Liver (tissue), 9 donors: ENCODE results near the gene ADAM30. TPM values are rescaled to one million over a fixed set of nuclear protein-coding genes. Genes with fewer than 3 reads are reported as not detected.

ENCODE experiments used
- DNase-seq: peaks from one replicate; pipeline ENCODE4 v3.0.0-alpha.2; 2017; ENCODE audit warnings: low spot score
- H3K27ac ChIP-seq, 2 donors: one replicate each; pipeline ENCODE4 v1.7.0; 2013; ENCODE audit warnings: inconsistent platforms in 2 of 2, low read length in 2 of 2, control low read depth in 1 of 2, low read depth in 1 of 2, mild to moderate bottlenecking in 1 of 2
- H3K27me3 ChIP-seq, 4 donors: one replicate each; pipeline versions ENCODE4 v1.6.1 to v1.7.0; 2013; ENCODE audit warnings: low read length in 3 of 4, inconsistent platforms in 1 of 4, mild to moderate bottlenecking in 1 of 4, moderate library complexity in 1 of 4; ENCODE audit not compliant: control insufficient read depth in 4 of 4, insufficient read depth in 4 of 4
- H3K36me3 ChIP-seq, 4 donors: one replicate each; pipeline versions ENCODE4 v1.6.1 to v1.7.0; 2013; ENCODE audit warnings: low read length in 3 of 4, mild to moderate bottlenecking in 3 of 4, low read depth in 1 of 4, moderate library complexity in 1 of 4; ENCODE audit not compliant: control insufficient read depth in 4 of 4, insufficient read depth in 3 of 4
- H3K4me1 ChIP-seq, 4 donors: one replicate each; pipeline versions ENCODE4 v1.6.1 to v1.7.0; 2013; ENCODE audit warnings: low read length in 3 of 4, mild to moderate bottlenecking in 3 of 4, moderate library complexity in 1 of 4; ENCODE audit not compliant: control insufficient read depth in 4 of 4, insufficient read depth in 4 of 4
- H3K4me3 ChIP-seq, 3 donors: one replicate each; pipeline versions ENCODE4 v1.6.1 to v1.7.0; 2013; ENCODE audit warnings: low read length in 3 of 3, control low read depth in 1 of 3, low read depth in 1 of 3, mild to moderate bottlenecking in 1 of 3
- H3K9ac ChIP-seq, 2 donors: one replicate each; pipeline ENCODE4 v1.7.0; 2013; ENCODE audit warnings: low read length in 2 of 2, mild to moderate bottlenecking in 2 of 2, moderate library complexity in 2 of 2, control low read depth in 1 of 2, low read depth in 1 of 2
- H3K9me3 ChIP-seq, 4 donors: one replicate each; pipeline versions ENCODE4 v1.6.1 to v1.7.0; 2013; ENCODE audit warnings: low read length in 3 of 4; ENCODE audit not compliant: control insufficient read depth in 4 of 4
- CTCF ChIP-seq: fragments of 150-350 bp; IDR thresholded peaks from 2 replicates; pipeline ENCODE4 v1.5.1; 2017; ENCODE audit warnings: improper control_type of control experiment, low read depth, low read length; ENCODE audit not compliant: missing input control
- FOXA1 ChIP-seq: IDR thresholded peaks from 2 replicates; pipeline ENCODE4 v1.6.1; 2016; ENCODE audit warnings: antibody characterized with exemption
- FOXA2 ChIP-seq: IDR thresholded peaks from 2 replicates; pipeline ENCODE4 v1.6.1; 2016; ENCODE audit warnings: antibody characterized with exemption
- GABPA ChIP-seq, 2 donors: IDR thresholded peaks in 1 of 2; conservative IDR thresholded peaks in 1 of 2; 2 replicates each; pipeline ENCODE4 v1.6.1; 2016; ENCODE audit warnings: antibody characterized with exemption in 2 of 2, mild to moderate bottlenecking in 1 of 2, moderate library complexity in 1 of 2
- HNF4G ChIP-seq: IDR thresholded peaks from 2 replicates; pipeline ENCODE4 v1.6.1; 2016; ENCODE audit warnings: antibody characterized with exemption
- JUND ChIP-seq, 2 donors: IDR thresholded peaks; 2 replicates each; pipeline ENCODE4 v1.6.1; 2016; ENCODE audit warnings: antibody characterized with exemption in 2 of 2
- MAX ChIP-seq: IDR thresholded peaks from 2 replicates; pipeline ENCODE4 v1.6.1; 2016; ENCODE audit warnings: antibody characterized with exemption
- NR2F2 ChIP-seq: IDR thresholded peaks from 2 replicates; pipeline ENCODE4 v1.6.1; 2016; ENCODE audit warnings: antibody characterized with exemption
- REST ChIP-seq: IDR thresholded peaks from 2 replicates; pipeline ENCODE4 v1.6.1; 2016; ENCODE audit warnings: antibody characterized with exemption, mild to moderate bottlenecking
- SP1 ChIP-seq: IDR thresholded peaks from 2 replicates; pipeline ENCODE4 v1.6.1; 2018; ENCODE audit warnings: antibody characterized with exemption, mild to moderate bottlenecking
- TAF1 ChIP-seq: conservative IDR thresholded peaks from 2 replicates; pipeline ENCODE4 v1.6.1; 2016; ENCODE audit warnings: antibody characterized with exemption, mild to moderate bottlenecking
- YY1 ChIP-seq: IDR thresholded peaks from 2 replicates; pipeline ENCODE4 v1.6.1; 2016; ENCODE audit warnings: antibody characterized with exemption, mild to moderate bottlenecking
- polyA plus RNA-seq, 2 donors: library from polyadenylated mRNA; stranded (reverse) in 1 of 2; unstranded in 1 of 2; fragments of 200-250 nt in 1 of 2; fragments of >200 nt in 1 of 2; fragmentation: Nextera tagmentation in 1 of 2; extraction: Ambion mirVana in 1 of 2; gene quantifications; one replicate each; pipeline versions ENCODE4 v1.2.1 to v1.2.3, GENCODE V29; 2013 to 2015
- total RNA-seq, 2 donors: library from RNA; depleted of rRNA; stranded (reverse); fragments of >200 nt; gene quantifications; one replicate each; pipeline ENCODE4 v1.2.3, GENCODE V29; 2014
- TF ChIP-seq, protein P1 (sequence below): IDR thresholded peaks from 2 replicates; pipeline ENCODE4 v1.6.1; 2016; ENCODE audit warnings: antibody characterized with exemption
- donor health status: healthy.
- donor health status: healthy.
- donor health status: healthy.
- donor health status: healthy.
- donor health status: healthy.

The ADAM30 gene
- total and polyA plus RNA-seq, 4 donors = not detected

- Histone ChIP-seq H3K9ac (no peak overlapping the region), H3K4me1 (peaks cover 0 to 9% (median 6%) of the 10 kb centered on the region in 4 donors), H3K27me3 (no peaks in the 10 kb centered on the region), H3K4me3 (no peak overlapping the region), H3K9me3 (no peaks in the 10 kb centered on the region), H3K36me3 (no peaks in the 10 kb centered on the region), H3K27ac (no peak overlapping the region)
- DNase-seq = no peak
- TF ChIP-seq JUND (IDR thresholded peaks at IDR 0.05) = no peak
- TF ChIP-seq FOXA2 = no peak
- TF ChIP-seq, protein P1, sequence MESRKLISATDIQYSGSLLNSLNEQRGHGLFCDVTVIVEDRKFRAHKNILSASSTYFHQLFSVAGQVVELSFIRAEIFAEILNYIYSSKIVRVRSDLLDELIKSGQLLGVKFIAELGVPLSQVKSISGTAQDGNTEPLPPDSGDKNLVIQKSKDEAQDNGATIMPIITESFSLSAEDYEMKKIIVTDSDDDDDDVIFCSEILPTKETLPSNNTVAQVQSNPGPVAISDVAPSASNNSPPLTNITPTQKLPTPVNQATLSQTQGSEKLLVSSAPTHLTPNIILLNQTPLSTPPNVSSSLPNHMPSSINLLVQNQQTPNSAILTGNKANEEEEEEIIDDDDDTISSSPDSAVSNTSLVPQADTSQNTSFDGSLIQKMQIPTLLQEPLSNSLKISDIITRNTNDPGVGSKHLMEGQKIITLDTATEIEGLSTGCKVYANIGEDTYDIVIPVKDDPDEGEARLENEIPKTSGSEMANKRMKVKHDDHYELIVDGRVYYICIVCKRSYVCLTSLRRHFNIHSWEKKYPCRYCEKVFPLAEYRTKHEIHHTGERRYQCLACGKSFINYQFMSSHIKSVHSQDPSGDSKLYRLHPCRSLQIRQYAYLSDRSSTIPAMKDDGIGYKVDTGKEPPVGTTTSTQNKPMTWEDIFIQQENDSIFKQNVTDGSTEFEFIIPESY = no peak
- no peak for TF ChIP-seq MAX
- TF ChIP-seq TAF1 = no peak
- no peak for TF ChIP-seq CTCF
- no peak for TF ChIP-seq REST
- TF ChIP-seq YY1 = no peak
- TF ChIP-seq HNF4G = no peak
- TF ChIP-seq SP1 = no peak
- no peak for TF ChIP-seq NR2F2
Measured at GRCh38 chr1:119888476-119888875, 7.8 kb downstream of the ADAM30 start.

DNA sequence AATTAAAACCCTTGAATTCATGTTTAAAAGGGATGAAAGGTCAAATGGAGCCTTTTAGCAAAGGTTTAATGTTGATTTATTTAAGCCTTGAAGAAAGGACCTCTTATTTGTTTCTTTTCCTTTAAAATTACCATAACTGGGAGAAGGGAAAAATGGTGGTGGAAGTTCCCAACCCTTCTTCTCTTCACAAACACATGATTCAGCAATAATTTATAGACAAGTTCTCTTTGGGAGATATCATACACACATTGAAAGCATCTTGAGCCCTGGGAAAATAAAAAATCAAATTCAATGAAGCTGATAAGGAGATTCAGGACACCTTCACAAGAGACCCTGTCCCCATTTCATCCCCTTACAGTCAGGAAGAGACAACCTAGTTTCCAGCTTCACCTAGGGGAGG lies 8.9 kb downstream of the ADAM30 start:
- no peak overlapping the region for H3K9ac ChIP-seq
- DNase-seq = no peak
- H3K9me3 ChIP-seq = no peaks in the 10 kb centered on the region
- no peak for TF ChIP-seq MAX
- TF ChIP-seq GABPA (IDR thresholded peaks at IDR 0.05 in 1 of 2, conservative IDR thresholded peaks at IDR 0.05 in 1 of 2) = no peak
- TF ChIP-seq YY1 = no peak
- no peak for TF ChIP-seq JUND (IDR thresholded peaks at IDR 0.05)
- TF ChIP-seq TAF1 = no peak
- no peak for TF ChIP-seq FOXA1
- TF ChIP-seq SP1 = no peak
- H3K27me3 ChIP-seq = no peaks in the 10 kb centered on the region
- H3K4me1 ChIP-seq = peaks cover 0 to 3% (median 0%) of the 10 kb centered on the region in 4 donors
- H3K27ac ChIP-seq = no peak overlapping the region
- H3K36me3 ChIP-seq = no peaks in the 10 kb centered on the region
- no peak overlapping the region for H3K4me3 ChIP-seq
